A549 treated with AZD9567 at 1 μM for 4 hours (cell line): ENCODE measurements around the gene EYS. TPM values are rescaled to one million over a fixed set of nuclear protein-coding genes. Genes with fewer than 3 reads are reported as not detected.

Experiments used
- total RNA-seq: library from RNA; stranded (reverse); fragments of 200-300 nt; extraction: Qiagen RNA extraction; gene quantifications from 5 replicates; pipeline ENCODE4 v1.2.3, GENCODE V29; 2022; ENCODE audit not compliant: insufficient read depth

Gene EYS
- total RNA-seq, result 0.05 to 0.07 TPM (median 0.06 TPM) in 3 of 5 replicates, not detected in the others

DNA sequence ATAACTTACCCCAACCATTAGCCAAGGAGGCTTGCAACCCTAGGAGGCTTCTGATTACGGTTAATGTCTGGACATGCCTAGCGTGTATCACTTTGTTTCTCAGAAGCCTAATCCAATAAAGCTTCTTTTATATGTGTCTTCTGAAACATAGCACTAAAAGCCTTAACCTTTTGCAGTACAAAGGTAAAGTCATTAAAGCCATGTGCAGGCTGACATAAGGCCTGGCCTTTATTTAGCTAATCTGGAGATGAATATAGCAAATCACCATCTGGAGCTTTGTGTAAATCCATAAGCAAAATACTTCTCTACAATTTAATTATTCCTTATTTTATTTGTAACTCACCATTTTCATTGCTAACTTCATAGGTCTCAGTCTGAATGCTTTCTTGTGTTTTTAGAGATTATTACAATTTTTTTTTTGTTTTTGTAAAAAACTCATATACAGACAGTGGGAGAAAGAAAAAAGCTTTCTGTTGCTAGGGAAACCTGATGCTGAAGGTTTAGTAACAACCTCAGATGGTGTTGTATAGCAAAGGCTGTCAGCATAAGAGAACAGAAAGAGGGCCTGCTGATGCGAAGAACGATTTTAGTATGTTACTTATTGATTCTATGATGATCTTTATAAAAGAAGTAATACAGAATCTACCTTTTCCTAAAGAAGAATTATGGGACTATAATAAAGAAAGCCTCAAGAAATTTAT lies at the start of gene EYS:
Gene EYS (minus strand): TSS at position 101 of the 701 bp plus-strand sequence. CDS start 211,816 bp downstream, outside the sequence.

